A673 (cell line): Measurements from ENCODE around the gene VN1R4.

Experiments
- EZH2 ChIP-seq: fragments of 200-600 bp; sonication (generic); IDR thresholded peaks from 2 replicates; pipeline ENCODE4 v1.6.1; 2017; ENCODE audit warnings: borderline replicate concordance, low read depth, mild to moderate bottlenecking, mixed read lengths, antibody characterized with exemption, low read length; ENCODE audit not compliant: poor library complexity, severe bottlenecking
- TF ChIP-seq, protein P1 (sequence below): fragments of 300-800, 200-600 bp; sonication (generic); conservative IDR thresholded peaks from 2 replicates; pipeline ENCODE4 v1.5.1; 2017; ENCODE audit warnings: low read depth, mild to moderate bottlenecking, antibody characterized with exemption, low read length, moderate library complexity, mixed read lengths

GRCh38 chr19:53237114-53237777 lies 30.3 kb downstream of the VN1R4 start:
- TF ChIP-seq, protein P1, sequence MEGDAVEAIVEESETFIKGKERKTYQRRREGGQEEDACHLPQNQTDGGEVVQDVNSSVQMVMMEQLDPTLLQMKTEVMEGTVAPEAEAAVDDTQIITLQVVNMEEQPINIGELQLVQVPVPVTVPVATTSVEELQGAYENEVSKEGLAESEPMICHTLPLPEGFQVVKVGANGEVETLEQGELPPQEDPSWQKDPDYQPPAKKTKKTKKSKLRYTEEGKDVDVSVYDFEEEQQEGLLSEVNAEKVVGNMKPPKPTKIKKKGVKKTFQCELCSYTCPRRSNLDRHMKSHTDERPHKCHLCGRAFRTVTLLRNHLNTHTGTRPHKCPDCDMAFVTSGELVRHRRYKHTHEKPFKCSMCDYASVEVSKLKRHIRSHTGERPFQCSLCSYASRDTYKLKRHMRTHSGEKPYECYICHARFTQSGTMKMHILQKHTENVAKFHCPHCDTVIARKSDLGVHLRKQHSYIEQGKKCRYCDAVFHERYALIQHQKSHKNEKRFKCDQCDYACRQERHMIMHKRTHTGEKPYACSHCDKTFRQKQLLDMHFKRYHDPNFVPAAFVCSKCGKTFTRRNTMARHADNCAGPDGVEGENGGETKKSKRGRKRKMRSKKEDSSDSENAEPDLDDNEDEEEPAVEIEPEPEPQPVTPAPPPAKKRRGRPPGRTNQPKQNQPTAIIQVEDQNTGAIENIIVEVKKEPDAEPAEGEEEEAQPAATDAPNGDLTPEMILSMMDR: no peak
- TF ChIP-seq EZH2: no peak
